GM18505 (cell line): ENCODE results near the gene CCDC92.

Experiments used
- ATAC-seq: cut with Tn5 transposase; IDR thresholded peaks from one replicate; pipeline ENCODE4 v1.9.1; 2021; ENCODE audit not compliant: unreplicated experiment
- POLR2A ChIP-seq: IDR thresholded peaks from 4 replicates; pipeline ENCODE4 v1.6.1; 2011; ENCODE audit warnings: borderline replicate concordance; ENCODE audit not compliant: insufficient read depth, insufficient read length; ENCODE audit errors: extremely low read depth

Gene CCDC92

DNA sequence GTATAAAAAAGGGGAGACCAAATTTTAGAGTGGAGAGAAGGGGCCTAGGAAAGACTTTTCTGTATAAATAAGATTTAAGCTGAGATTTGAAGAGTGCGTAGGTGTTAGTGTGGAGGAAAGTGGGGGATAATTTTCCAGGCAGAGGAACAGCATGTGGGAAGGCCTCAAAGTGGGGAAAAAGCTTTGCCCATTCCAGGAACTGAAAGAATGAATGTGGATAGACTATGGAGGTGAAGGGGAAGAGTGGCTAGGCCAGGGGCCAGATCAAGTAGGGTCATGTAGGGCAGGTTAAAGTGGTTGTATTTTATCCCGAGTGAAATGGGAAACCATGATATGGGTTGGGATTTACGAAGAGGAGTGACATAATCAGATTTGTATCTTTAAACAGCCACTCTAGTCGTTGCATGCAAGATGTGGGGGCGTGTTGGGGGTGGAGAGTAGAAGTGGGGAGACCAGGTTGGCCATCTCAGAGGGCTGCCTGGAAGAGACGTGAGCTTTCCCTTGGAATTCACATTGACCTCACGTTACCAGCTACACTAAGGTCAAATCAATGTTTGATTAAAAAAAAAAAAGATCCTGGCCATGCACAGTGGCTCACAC, 3.7 kb upstream of the CCDC92 start:
- TF ChIP-seq POLR2A, result no peak
- ATAC-seq, result no peak

DNA sequence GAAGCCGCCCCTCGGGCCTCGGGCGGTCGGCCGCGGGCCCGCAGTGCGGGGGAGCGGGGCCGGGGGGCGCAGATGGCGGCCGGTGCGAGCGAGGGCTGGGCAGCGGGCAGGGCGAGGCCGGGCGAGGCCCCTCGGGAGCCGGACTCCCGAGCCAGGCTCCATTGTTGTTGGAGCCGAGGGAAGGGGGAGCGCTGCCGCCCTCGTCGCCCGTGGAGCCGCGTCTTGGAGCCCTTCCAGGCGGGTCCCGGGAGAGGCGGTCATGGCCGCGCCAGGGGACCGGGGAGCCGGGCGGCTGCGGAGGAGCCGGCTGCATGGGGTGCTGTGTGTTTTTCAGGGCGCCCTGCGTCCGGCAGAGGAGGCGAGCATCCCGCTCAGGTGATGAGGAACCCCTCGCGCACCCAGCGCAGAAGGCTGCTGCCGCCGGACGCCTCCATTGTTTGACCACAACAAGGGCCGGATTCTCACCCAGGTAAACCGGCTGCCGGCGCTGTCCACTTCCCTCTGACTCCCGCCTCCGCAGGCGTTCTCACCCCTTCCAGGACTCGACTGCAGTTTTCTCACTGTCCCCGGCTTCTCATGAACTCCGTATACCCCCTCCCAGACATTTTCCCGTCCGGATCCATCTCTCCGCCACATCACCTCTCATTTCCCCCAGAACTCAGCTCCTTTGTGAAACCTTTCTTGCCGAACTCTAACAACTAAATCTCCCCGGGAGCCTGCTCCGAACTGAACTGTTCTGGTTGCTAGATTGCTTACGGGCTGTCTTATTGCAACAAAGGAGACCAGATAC, 1.1 kb upstream of the CCDC92 start:
- ATAC-seq, result peak; percentile 9
- TF ChIP-seq POLR2A, result no peak

GRCh38 chr12:123971770-123972456, 718 bp downstream of the CCDC92 start:
- TF ChIP-seq POLR2A, result no peak
- ATAC-seq, result peak; percentile 8

DNA sequence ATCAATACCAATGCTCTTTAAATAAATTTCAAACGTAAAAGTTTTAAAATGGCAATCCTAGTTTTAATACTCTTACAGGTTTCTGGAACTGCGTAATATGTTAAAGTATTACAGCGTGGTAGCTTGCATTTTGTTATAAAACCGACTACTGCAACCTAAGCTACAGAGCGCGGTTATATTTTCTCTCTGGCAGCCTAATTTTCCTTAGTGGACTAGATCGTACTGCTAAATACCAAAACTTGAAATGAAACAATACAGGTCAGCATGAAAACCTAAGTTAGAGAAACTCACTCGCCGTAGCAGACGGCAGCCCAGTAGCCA, 1.2 kb downstream of the CCDC92 start:
- no peak for TF ChIP-seq POLR2A
- no peak for ATAC-seq

- no peak for ATAC-seq
- TF ChIP-seq POLR2A, result no peak
Measured at GRCh38 chr12:123967121-123967586, 5.5 kb downstream of the CCDC92 start.

DNA sequence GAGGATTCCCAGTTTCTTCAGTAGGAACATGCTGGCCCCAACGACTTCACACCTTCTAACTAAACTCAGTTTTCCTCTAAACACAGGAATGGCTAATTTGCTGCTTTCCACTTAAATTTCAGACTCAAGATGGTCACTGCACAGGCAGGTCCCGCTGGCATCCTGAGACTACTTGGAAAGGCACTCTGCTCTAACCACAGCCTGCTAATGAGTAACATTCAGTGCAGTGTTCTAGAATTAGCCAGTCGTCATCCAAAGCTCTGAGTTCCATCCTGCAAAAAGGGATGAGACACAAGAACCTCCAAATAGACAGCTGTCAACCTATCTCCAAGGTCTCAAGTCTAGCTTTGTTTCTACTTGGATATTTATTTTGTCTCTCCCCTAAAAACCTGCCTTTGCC, 6.0 kb downstream of the CCDC92 start:
- ATAC-seq, result no peak
- TF ChIP-seq POLR2A, result no peak

- no peak for ATAC-seq
- no peak for TF ChIP-seq POLR2A
Measured at GRCh38 chr12:123965382-123965781, 7.2 kb downstream of the CCDC92 start.

GRCh38 chr12:123963821-123964220, 8.8 kb downstream of the CCDC92 start:
- no peak for TF ChIP-seq POLR2A
- ATAC-seq, result no peak

DNA sequence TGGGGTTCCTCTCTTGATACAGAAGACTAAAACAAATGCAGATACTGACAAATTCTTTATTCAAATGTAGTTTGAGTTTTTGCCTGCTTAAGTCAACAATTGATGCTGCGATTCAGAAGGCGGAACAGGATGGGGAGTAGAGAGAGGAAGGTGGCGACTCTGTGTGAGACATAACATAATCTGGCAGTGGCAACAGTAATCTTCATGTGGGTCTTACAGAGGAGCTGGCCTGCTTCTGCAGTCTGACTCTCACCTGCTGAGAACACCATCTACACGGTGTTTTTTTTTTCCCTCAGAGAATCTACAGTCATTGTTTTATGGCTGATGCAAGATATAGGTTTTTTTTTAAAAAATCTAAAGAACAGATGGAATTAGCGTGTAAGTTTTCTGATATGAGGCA, 10.1 kb downstream of the CCDC92 start:
- no peak for ATAC-seq
- no peak for TF ChIP-seq POLR2A

GRCh38 chr12:123961585-123962345, 10.9 kb downstream of the CCDC92 start:
- TF ChIP-seq POLR2A, result no peak

DNA sequence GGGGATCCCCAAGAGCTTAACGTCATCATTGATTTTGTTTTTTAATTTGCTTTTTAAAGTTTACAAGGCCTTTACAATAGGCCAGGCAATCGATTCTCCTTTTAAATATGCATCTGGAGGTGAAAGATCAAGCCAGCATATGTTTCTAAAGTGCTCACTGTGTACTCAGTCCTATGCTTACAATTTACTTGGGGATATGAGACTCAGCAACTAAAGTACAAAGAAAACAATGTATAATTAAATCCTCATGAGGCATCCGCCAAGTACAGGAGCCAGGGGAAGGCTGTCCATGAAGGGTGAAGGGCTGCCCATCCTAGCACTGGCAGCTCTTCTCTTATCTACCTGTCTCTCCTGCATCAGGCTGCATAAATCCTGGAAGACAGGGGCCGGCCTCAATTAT, 11.8 kb downstream of the CCDC92 start:
- no peak for TF ChIP-seq POLR2A
- ATAC-seq, result no peak

More at GRCh38 chr12:123961585-123962345, 10.9 kb downstream of the CCDC92 start:
- no peak for ATAC-seq

- ATAC-seq, result no peak
- TF ChIP-seq POLR2A, result no peak
Measured at GRCh38 chr12:123960029-123960735, 12.4 kb downstream of the CCDC92 start.

- no peak for ATAC-seq
Measured at GRCh38 chr12:123958876-123959275, 13.8 kb downstream of the CCDC92 start.

More at GRCh38 chr12:123958876-123959275, 13.8 kb downstream of the CCDC92 start:
- TF ChIP-seq POLR2A, result no peak
